ENCODE measurements around the gene RNF157. TPM values are rescaled to one million over a fixed set of nuclear protein-coding genes. Genes with fewer than 3 reads are reported as not detected.
A peak's percentile ranks its signal among the peaks of the same experiment; 100 is the strongest.

The RNF157 gene
- total RNA-seq, result 10 to 100 TPM; 38.1 to 45.3 TPM

DNA sequence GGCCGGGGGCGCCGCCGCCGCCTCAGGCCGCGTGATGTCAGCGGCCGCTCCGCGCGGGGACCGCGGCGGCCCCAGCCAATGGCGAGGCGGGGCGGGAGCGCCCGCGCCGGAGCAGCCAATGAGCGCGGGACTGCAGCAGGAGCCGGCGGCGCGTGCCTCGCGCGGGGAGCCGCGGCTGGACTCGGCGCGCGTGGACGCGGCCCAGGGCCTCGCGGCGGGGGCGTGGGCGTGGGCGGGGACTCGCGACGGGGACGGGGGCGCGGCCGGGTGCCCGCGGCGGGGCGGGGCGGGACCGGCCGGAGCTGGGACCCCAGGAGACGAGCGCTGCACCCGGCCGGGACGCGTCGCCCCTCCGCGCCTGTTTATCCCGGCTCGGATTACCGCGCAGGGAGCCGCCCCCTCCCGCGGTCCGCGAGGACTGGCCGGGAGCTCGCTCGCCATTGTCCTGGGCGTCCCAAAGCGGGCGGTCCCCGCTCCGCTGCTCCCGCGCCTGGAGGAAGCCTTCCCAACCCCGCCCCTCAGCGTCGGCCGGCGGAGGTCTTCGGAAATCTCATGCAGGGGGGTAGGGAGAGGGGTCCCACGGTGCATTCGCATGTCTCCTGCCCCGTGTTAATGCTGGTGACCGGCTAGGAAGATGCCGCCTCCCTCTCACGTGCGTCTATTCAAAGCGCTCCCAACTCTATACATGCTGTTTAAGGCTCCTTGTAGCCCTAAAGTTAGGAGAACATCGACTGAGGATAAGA is at the start of gene RNF157:
TSS of gene RNF157 (minus strand) at position 33 of the 743 bp plus-strand sequence. CDS start 253 bp downstream, outside the sequence.
- DNase-seq, result peak; percentile 53

DNA sequence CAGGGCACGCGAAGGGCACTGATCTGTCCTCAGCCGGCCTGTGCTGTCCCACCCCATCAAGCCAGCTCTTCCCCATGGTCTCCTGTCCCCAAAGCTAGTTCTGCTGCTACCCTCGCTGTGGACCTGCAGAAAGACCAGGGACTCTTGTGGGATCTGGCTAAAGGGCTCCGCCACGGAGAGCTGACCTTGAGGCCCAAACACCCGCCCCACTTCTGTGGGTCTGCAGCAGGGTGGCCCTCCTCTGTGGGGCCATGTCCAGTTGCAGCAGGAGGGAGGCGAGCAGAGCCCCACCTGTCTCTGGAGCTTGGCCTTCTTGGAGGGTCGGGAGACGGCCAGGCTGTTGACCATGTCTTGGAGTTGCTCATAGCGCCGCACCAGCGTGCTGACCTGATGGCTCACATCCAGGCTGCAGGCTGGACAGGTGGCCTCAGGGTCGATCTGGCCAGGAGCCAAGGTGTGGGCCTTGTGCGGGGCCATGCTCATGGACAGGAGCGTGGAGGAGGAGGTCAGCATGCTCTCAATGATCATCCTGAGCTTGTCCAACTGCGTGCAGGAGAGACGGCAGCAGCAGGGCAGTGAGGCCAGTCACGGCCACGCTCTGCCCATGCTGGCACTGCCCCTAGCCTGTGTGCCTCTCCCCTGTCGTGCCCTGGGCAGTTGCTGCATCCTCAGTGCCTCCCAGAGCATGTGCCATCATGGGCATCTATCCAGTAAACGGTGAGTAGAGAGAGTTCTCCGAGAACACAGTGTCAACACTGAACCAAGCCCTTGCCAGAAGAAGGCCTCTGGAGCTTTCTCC is 41.5 kb upstream of the RNF157 start:
- Mint-ChIP-seq H3K4me1 (ENCODE audit: low read depth) (peaks cover 8% of the 10 kb centered on the region), H3K27me3 (ENCODE audit: low read depth) (no peaks in the 10 kb centered on the region), H3K27ac (no peak overlapping the region), H3K36me3 (ENCODE audit: low read depth) (no peaks in the 10 kb centered on the region), H3K9me3 (no peaks in the 10 kb centered on the region), H3K4me3 (no peak overlapping the region)
- intact Hi-C loops (cut with micrococcal nuclease), result no loop called here
- CTCF ChIA-PET, result interaction anchor here (1.6 to 6.6 kb wide), 5 partner anchors 17 to 268 kb away, joined by 6 to 243 read pairs (median 23); partner anchors contain the start of gene FOXJ1
- DNase-seq, result no peak

More for the DNA sequence above, at the start of gene RNF157:
- peak within 1 kb of the TSS; percentile 78 for H3K4me3 Mint-ChIP-seq
- H3K9me3 Mint-ChIP-seq, result peaks cover 2% of the 10 kb centered on the region
- H3K27ac Mint-ChIP-seq, result peak within 1 kb of the TSS; percentile 75
- H3K36me3 Mint-ChIP-seq (ENCODE audit: low read depth), result peaks cover 8% of the 10 kb centered on the region
- no peaks in the 10 kb centered on the region for H3K27me3 Mint-ChIP-seq (ENCODE audit: low read depth)
- peaks cover 75% of the 10 kb centered on the region for H3K4me1 Mint-ChIP-seq (ENCODE audit: low read depth)
- intact Hi-C loops (cut with micrococcal nuclease), result loop anchor here (1.0 kb wide), 1 partner anchor 41 kb away; no protein-coding TSS in a partner anchor
- CTCF ChIA-PET, result interaction anchor here (0.6 to 1.3 kb wide), 3 partner anchors 28 to 51 kb away, joined by 3 read pairs; no protein-coding TSS in a partner anchor

DNA sequence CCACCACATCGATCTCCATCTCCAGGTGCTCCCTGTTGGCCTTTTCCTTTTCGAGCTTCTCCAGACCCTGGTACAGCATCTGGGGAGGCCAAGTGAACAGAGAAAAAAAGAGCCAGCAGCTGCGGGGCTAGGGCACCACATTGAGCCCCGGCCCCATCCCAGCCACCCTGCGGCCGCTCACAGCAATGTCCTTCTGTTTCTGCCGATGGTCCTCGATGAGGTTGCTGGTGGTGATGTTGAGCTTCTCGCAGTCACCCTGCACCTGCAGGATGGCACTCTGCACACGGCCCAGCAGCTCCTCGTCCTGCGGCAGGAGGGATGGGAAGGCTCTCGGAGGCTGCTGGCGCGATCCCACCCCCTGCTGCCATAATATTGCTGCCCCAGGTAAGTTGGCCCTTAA is 40.4 kb upstream of the RNF157 start:
- H3K27me3 Mint-ChIP-seq (ENCODE audit: low read depth), result no peaks in the 10 kb centered on the region
- H3K27ac Mint-ChIP-seq, result no peak overlapping the region
- DNase-seq, result no peak
- no peaks in the 10 kb centered on the region for H3K9me3 Mint-ChIP-seq
- peaks cover 16% of the 10 kb centered on the region for H3K4me1 Mint-ChIP-seq (ENCODE audit: low read depth)
- intact Hi-C loops (cut with micrococcal nuclease), result no loop called here
- no peaks in the 10 kb centered on the region for H3K36me3 Mint-ChIP-seq (ENCODE audit: low read depth)
- H3K4me3 Mint-ChIP-seq, result no peak overlapping the region
- CTCF ChIA-PET, result interaction anchor here (1.1 to 6.6 kb wide), 15 partner anchors 11 to 267 kb away, joined by 3 to 243 read pairs (median 12); partner anchors contain the start of genes EXOC7 and FOXJ1

DNA sequence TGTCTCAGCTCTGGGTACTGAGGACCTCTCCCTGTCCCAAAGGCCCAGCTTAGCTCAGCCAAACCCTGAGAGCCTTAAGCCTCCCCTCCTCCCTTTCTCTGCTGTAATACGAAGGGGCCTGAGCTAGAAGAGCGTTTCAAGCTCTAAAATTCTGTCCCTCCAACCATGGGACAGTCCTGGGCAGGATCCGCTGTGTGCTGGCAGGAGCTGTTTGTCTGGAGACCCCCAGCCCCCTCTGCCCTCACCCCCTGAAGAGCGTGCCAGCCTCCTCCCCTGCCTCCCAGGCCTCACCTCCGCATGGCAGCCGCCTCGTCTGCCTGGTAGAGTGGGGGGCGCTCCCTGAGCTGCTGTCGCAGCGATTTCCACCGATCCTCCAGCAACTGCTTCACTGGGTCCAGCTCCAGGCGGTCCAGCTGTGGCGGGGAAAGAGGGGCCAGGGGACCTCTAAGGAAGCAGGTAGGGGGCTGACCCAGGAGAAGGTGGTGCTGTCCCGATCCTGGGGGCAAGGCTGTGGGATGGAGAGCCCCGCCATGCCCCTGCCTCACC is 39.5 kb upstream of the RNF157 start:
- no peak overlapping the region for H3K4me3 Mint-ChIP-seq
- intact Hi-C loops (cut with micrococcal nuclease), result loop anchor here (1.0 kb wide), 4 partner anchors 98 to 375 kb away; no protein-coding TSS in a partner anchor
- DNase-seq, result no peak
- H3K4me1 Mint-ChIP-seq (ENCODE audit: low read depth), result peaks cover 23% of the 10 kb centered on the region
- H3K9me3 Mint-ChIP-seq, result no peaks in the 10 kb centered on the region
- H3K27ac Mint-ChIP-seq, result no peak overlapping the region
- H3K36me3 Mint-ChIP-seq (ENCODE audit: low read depth), result no peaks in the 10 kb centered on the region
- CTCF ChIA-PET, result interaction anchor here (0.6 to 6.6 kb wide), 50 partner anchors 8 to 377 kb away, joined by 3 to 243 read pairs (median 5); partner anchors contain the start of genes EXOC7, FOXJ1 and UBALD2
- no peaks in the 10 kb centered on the region for H3K27me3 Mint-ChIP-seq (ENCODE audit: low read depth)

DNA sequence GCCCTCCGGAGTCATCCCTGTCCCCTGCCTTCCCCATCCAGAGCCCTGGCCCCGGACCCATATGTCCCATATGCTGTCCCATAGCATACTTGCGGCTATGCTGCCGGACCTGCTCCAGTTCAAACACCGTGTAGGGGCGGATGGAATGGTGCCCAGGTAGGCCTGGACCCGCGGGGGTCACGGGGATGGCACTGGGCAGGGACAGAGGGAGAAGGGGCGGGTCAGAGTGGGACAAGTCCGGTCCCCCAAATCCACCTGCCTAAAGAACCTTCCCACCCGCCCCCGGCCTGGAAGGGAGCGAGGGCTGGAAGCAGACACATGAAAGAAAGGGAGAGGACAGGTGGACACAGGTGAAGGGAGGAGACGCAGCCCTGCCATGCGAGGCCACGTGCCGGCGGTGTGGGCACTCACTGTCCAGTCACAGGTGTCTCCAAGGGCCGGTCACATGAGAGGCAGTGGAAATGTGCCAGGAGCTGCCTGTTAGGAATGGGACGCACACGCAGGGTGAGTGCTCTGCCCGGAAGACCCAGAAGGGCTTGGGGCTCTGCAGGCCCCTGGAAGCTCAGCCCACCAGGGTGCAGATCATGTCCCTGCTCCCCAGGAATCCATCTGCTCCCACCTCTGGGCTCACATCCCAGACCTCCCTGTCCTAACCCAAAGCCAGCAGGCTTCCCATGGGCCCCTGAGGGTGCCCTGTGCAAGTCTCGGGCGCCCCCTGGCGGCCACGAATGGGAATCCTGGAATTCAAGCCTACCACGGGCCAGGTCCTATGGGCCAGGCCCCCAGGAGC is 38.9 kb upstream of the RNF157 start:
- intact Hi-C loops (cut with micrococcal nuclease), result loop anchor here (1.0 kb wide), 4 partner anchors 97 to 374 kb away; no protein-coding TSS in a partner anchor
- CTCF ChIA-PET, result interaction anchor here (0.6 to 6.6 kb wide), 51 partner anchors 8 to 376 kb away, joined by 3 to 243 read pairs (median 5); partner anchors contain the start of genes EXOC7, FOXJ1 and UBALD2
- no peaks in the 10 kb centered on the region for H3K9me3 Mint-ChIP-seq
- H3K4me1 Mint-ChIP-seq (ENCODE audit: low read depth), result peaks cover 28% of the 10 kb centered on the region
- H3K27ac Mint-ChIP-seq, result no peak overlapping the region
- H3K36me3 Mint-ChIP-seq (ENCODE audit: low read depth), result no peaks in the 10 kb centered on the region
- H3K27me3 Mint-ChIP-seq (ENCODE audit: low read depth), result no peaks in the 10 kb centered on the region
- H3K4me3 Mint-ChIP-seq, result no peak overlapping the region
- peak; percentile 91 for DNase-seq

DNA sequence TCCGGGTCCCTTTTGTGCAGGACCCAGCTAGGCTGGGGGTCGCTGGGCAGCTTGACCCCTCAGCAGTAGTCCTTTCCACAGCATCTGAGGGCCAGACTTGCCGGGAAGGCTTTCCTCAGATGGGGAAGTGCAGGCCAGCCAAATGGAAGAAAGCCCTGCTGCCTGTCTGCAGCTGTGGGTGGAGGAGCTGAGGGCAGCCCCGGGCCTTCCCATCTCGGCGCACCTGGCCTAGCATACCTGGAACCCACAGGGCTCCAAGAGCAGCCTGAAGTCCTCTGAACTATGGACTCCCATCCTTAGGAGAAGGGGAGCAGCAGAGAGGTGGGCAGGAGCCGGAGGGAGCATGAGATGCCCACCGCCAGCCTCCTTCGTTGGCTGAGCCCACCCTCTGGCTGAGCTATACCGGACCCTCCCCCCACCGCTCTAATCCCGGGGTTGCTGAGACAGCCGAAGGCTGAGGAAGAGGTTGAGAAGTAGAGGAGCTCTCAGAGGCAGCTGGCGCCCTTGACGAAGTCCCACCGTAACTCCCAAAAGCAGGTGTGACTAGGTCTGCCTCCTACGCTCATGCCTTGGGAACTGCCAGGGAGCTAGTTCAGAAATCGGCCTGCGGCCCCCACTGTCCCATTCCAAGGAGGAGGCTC is 38.1 kb upstream of the RNF157 start:
- H3K4me3 Mint-ChIP-seq, result no peak overlapping the region
- no peaks in the 10 kb centered on the region for H3K27me3 Mint-ChIP-seq (ENCODE audit: low read depth)
- H3K36me3 Mint-ChIP-seq (ENCODE audit: low read depth), result no peaks in the 10 kb centered on the region
- H3K27ac Mint-ChIP-seq, result no peak overlapping the region
- intact Hi-C loops (cut with micrococcal nuclease), result no loop called here
- CTCF ChIA-PET, result interaction anchor here (0.6 to 6.6 kb wide), 15 partner anchors 11 to 483 kb away, joined by 3 to 243 read pairs (median 8); partner anchors contain the start of gene FOXJ1
- peaks cover 35% of the 10 kb centered on the region for H3K4me1 Mint-ChIP-seq (ENCODE audit: low read depth)
- H3K9me3 Mint-ChIP-seq, result no peaks in the 10 kb centered on the region
- no peak for DNase-seq

DNA sequence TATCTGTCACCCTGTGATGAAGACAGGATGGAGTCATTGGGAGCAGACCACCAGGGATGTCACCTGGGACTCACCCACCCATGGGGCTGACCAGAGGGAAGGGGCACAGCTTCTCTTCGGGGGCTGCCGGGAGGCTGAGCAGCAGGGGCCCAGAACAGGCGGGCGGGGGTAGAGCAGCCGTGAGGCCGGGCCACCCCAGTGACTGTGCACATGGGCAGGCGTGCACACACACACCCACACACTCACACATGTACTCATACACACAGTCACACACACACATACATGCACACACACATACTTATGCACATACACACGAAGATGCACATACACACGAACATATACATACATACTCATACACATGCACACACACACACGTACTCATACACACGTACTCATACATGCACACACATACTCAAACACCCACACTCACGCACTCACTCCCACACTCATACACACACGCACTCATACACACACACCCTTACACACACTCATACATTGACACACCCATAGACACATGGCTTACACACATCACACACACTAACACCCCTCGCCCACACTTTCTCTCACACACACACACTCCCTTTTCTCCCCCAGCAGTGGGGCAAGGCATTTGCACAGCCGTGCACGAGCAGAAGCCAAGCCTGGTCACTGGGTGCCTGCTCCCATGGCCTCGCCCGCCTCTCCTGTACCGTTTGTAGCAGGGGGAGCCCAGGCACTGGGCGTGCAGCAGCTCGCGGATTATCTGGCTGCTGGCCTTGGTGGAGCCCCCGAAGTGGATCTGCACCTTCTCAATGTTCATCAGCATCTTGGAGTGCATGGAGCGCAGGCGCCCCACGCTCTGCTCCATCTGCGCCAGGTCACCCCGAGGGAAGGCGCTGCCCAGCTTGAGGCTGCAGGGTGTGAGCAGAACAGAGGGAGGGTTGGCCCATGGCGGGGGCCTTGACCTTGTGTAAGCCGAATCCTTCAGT is 37.3 kb upstream of the RNF157 start:
- H3K36me3 Mint-ChIP-seq (ENCODE audit: low read depth), result no peaks in the 10 kb centered on the region
- intact Hi-C loops (cut with micrococcal nuclease), result no loop called here
- peaks cover 43% of the 10 kb centered on the region for H3K4me1 Mint-ChIP-seq (ENCODE audit: low read depth)
- DNase-seq, result no peak
- no peaks in the 10 kb centered on the region for H3K27me3 Mint-ChIP-seq (ENCODE audit: low read depth)
- peak overlapping the region; percentile 58 for H3K27ac Mint-ChIP-seq
- H3K9me3 Mint-ChIP-seq, result no peaks in the 10 kb centered on the region
- CTCF ChIA-PET, result interaction anchor here (0.6 to 6.6 kb wide), 6 partner anchors 32 to 482 kb away, joined by 3 to 243 read pairs (median 17); partner anchors contain the start of gene FOXJ1
- H3K4me3 Mint-ChIP-seq, result no peak overlapping the region

DNA sequence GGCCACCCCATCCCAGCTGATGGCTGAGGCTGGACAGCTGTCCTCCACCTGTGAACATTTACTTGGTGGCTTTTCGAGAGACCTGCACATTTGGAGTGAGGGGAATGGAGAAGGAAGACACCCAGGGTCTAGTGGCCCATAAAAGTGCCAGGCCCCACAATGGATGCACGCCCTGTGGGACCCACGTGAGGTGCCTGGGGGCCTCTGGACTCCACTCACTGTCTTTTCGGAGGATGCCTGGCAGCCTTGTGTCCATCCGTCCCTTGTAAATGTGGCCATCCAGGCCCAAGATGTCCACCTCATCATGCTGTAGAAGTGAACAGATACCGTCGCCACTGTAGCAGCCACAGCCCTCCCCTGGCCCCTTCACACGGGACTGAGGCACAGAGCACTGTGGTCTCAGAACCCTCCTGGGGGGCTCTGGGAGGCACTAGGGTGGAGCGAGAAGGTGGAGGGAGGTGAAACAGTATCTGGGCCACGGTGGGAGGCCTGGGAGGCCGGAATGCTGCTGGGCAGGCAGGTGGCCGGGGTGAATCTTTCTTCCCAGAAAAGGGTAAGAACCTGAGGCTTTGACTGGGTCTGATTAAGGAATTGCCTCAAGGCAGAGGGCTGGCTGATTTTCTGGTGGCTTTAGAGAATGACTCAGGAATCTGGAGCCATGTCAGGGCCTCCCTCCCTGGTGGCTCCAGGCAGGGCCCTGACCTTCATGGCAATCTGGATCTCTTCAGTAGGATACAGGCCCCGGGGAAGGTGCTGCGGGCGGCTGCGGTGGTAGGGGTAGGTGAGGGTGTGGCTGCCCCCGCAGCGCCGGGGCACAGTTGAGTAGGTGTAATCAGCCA is 36.4 kb upstream of the RNF157 start:
- Mint-ChIP-seq H3K36me3 (ENCODE audit: low read depth) (peaks cover under 1% of the 10 kb centered on the region), H3K27me3 (ENCODE audit: low read depth) (no peaks in the 10 kb centered on the region), H3K4me1 (ENCODE audit: low read depth) (peaks cover 49% of the 10 kb centered on the region), H3K9me3 (no peaks in the 10 kb centered on the region), H3K27ac (peak overlapping the region; percentile 58), H3K4me3 (no peak overlapping the region)
- intact Hi-C loops (cut with micrococcal nuclease), result no loop called here
- CTCF ChIA-PET, result interaction anchor here (0.9 to 6.6 kb wide), 4 partner anchors 95 to 157 kb away, joined by 3 to 243 read pairs (median 6); no protein-coding TSS in a partner anchor
- no peak for DNase-seq

DNA sequence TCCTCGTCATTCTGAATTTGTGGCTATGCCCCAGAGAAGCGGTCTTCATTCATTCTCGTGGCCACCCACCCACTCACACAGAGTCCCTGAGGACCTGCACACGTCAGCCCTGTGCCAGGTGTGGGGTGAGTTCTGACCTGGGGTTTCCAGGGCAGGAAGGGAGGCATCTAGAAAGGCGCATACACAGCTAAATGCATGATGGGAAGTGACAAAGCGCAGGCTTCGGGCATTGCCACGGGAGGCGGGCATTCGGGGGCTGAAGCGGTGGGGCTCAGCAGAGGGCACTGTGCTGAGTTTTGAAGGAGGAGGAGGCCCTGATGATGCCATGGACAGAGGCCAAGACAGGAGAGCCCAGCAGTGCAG is 35.8 kb upstream of the RNF157 start:
- Mint-ChIP-seq H3K36me3 (ENCODE audit: low read depth) (peaks cover 7% of the 10 kb centered on the region), H3K27me3 (ENCODE audit: low read depth) (no peaks in the 10 kb centered on the region), H3K4me1 (ENCODE audit: low read depth) (peaks cover 56% of the 10 kb centered on the region), H3K9me3 (no peaks in the 10 kb centered on the region), H3K4me3 (no peak overlapping the region), H3K27ac (peak overlapping the region; percentile 59)
- no peak for DNase-seq
- CTCF ChIA-PET, result interaction anchor here (0.9 to 2.1 kb wide), 3 partner anchors 94 to 156 kb away, joined by 3 to 7 read pairs (median 5); no protein-coding TSS in a partner anchor
- intact Hi-C loops (cut with micrococcal nuclease), result no loop called here
